Activated CD8-positive, alpha-beta memory T cell treated with anti-CD3 and anti-CD28 coated beads, Interleukin-2, amount 10 ng/mL, durations not matched to agents 7 days and 5 days (primary cell): ENCODE measurements around the gene TMEM150B. TPM values are rescaled to one million over a fixed set of nuclear protein-coding genes. Genes with fewer than 3 reads are reported as not detected.

ENCODE experiments used
- ATAC-seq: fragments of 150-1000 bp; cut with Tn5 transposase; one replicate; pipeline ENCODE4 v1.10.0; 2021; ENCODE audit warnings: moderate library complexity
- CTCF ChIA-PET: fragments of 350-600 bp; sonication (Branson Sonifier 250); formaldehyde crosslinking; loops from one replicate; lab custom pipeline; 2021; ENCODE audit warnings: antibody characterized with exemption; lab: Charles Lee
- DNase-seq: peaks from one replicate; pipeline ENCODE4 v3.0.0-alpha.2; 2020
- H3K27ac Mint-ChIP-seq: one replicate; pipeline ENCODE4 v1.8.0; 2021; ENCODE audit warnings: mild to moderate bottlenecking, mixed read lengths
- H3K27me3 Mint-ChIP-seq: one replicate; pipeline ENCODE4 v1.8.0; 2021; ENCODE audit warnings: mixed read lengths
- H3K36me3 Mint-ChIP-seq: one replicate; pipeline ENCODE4 v1.8.0; 2021; ENCODE audit warnings: mild to moderate bottlenecking, mixed read lengths
- H3K4me1 Mint-ChIP-seq: one replicate; pipeline ENCODE4 v1.8.0; 2021; ENCODE audit warnings: mixed read lengths
- H3K4me3 Mint-ChIP-seq: one replicate; pipeline ENCODE4 v1.8.0; 2021; ENCODE audit warnings: mild to moderate bottlenecking, moderate library complexity, mixed read lengths
- H3K9me3 Mint-ChIP-seq: one replicate; pipeline ENCODE4 v1.8.0; 2022; ENCODE audit warnings: low read depth, mixed read lengths
- total RNA-seq, 2 experiments: library from RNA; stranded (reverse); gene quantifications; one replicate each; pipeline ENCODE4 v1.2.3, GENCODE V29; 2021

TMEM150B gene
- total RNA-seq, 2 experiments from 2014 or later: 1.2 to 2.4 TPM

DNA sequence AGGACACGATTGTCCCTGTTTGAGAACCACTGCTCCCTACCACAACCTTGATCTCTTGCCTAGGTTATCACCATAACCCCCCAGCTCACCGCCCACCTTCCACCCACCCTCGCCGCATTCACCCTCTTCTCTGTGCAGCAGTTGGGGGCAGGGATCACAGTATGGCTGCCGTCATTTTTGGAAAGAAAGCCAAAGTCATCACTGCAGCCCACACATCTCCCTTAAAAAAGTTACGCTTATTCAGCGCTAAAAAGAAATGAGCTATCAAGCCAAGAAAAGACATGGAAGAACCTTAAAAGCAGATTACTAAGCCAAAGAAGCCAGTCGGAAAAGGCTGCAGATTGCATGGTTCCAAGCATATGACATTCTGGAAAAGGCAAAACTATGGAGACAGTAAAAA lies 55.8 kb downstream of the TMEM150B start:
- Mint-ChIP-seq H3K4me3 (no peak overlapping the region), H3K27me3 (no peaks in the 10 kb centered on the region), H3K27ac (no peak overlapping the region), H3K9me3 (peaks cover 10% of the 10 kb centered on the region), H3K36me3 (peaks cover 26% of the 10 kb centered on the region), H3K4me1 (peaks cover 19% of the 10 kb centered on the region)
- ATAC-seq (no peak), DNase-seq (no peak)
- CTCF ChIA-PET: interaction anchor here (1.2 kb wide), 1 partner anchor 149 kb away, joined by 3 read pairs; no protein-coding TSS in a partner anchor

DNA sequence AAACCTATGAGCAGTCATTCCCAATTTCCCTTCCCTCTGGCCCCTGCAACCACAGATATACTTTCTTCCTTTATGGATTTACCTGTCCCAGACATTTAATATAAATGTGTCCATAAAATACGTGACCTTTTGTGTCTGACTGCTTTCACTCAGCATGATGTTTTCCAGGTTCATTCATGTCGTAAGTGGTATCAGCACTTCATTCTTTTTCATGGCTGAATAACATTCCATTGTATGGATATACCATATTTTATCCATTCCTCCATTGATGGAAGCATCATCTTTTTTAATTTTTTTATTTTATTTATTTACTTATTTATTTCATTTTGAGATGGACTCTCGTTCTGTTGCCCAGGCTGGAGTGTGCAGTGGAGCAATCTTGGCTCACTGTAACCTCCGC lies 58.3 kb downstream of the TMEM150B start:
- CTCF ChIA-PET: no interaction called here
- Mint-ChIP-seq H3K27me3 (no peaks in the 10 kb centered on the region), H3K36me3 (peaks cover 22% of the 10 kb centered on the region), H3K9me3 (peaks cover 10% of the 10 kb centered on the region), H3K27ac (no peak overlapping the region), H3K4me1 (peaks cover 19% of the 10 kb centered on the region), H3K4me3 (no peak overlapping the region)
- DNase-seq (no peak), ATAC-seq (no peak)

DNA sequence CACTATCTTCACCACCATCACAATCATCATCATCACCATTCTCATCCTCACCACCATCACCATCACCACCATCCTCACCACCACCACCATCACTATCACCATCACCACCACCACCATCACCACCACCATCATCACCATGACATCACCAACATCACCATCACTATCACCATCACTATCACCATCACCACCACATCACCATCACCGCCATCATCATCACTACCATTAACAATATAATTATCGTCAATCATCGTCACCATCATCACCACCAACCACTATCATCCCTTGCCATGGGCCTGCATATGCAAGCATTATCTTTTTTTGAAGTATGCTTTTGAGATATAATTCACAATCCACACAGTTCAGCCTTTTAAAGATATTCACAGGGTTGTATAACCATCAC lies 58.7 kb downstream of the TMEM150B start:
- peaks cover 22% of the 10 kb centered on the region for H3K36me3 Mint-ChIP-seq
- CTCF ChIA-PET: interaction anchor here (1.6 kb wide), 1 partner anchor 35 kb away, joined by 6 read pairs; no protein-coding TSS in a partner anchor
- peak overlapping the region; percentile 2 for H3K4me3 Mint-ChIP-seq
- peaks cover 19% of the 10 kb centered on the region for H3K4me1 Mint-ChIP-seq
- ATAC-seq (no peak), DNase-seq (no peak)
- peak overlapping the region; percentile 57 for H3K27ac Mint-ChIP-seq
- H3K27me3 Mint-ChIP-seq: no peaks in the 10 kb centered on the region
- peaks cover 10% of the 10 kb centered on the region for H3K9me3 Mint-ChIP-seq

- peaks cover 22% of the 10 kb centered on the region for H3K36me3 Mint-ChIP-seq
- no peak for DNase-seq
- H3K27ac Mint-ChIP-seq: peak overlapping the region; percentile 57
- ATAC-seq: no peak
- H3K27me3 Mint-ChIP-seq: no peaks in the 10 kb centered on the region
- peaks cover 10% of the 10 kb centered on the region for H3K9me3 Mint-ChIP-seq
- H3K4me1 Mint-ChIP-seq: peaks cover 18% of the 10 kb centered on the region
- CTCF ChIA-PET: interaction anchor here (1.6 kb wide), 1 partner anchor 36 kb away, joined by 6 read pairs; no protein-coding TSS in a partner anchor
- no peak overlapping the region for H3K4me3 Mint-ChIP-seq
Measured at GRCh38 chr19:55265723-55266386, 59.3 kb downstream of the TMEM150B start.

- ATAC-seq: no peak
- peaks cover 10% of the 10 kb centered on the region for H3K9me3 Mint-ChIP-seq
Measured at GRCh38 chr19:55265173-55265572, 60.0 kb downstream of the TMEM150B start.

DNA sequence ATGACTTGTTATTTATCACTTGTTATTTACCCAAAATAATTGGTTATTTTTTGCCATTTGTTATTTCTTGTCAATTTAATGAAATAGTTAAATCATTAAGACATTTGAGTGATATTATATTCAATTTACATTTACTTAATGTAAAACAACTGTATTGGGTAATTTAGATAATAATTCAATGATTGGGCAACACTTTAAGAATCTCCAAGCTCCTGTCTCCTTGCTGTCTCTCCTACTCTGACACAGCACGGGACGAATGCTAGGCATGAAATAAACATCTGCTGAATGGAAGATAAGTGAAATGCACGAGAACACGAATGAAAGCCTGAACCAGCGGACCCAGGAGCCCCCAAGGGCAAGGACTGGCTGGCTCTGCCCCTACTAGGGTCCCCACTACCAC lies 60.6 kb downstream of the TMEM150B start:
- Mint-ChIP-seq H3K4me1 (peaks cover 13% of the 10 kb centered on the region), H3K36me3 (peaks cover 22% of the 10 kb centered on the region), H3K4me3 (no peak overlapping the region), H3K27me3 (no peaks in the 10 kb centered on the region), H3K27ac (no peak overlapping the region), H3K9me3 (peaks cover 10% of the 10 kb centered on the region)
- CTCF ChIA-PET: no interaction called here
- DNase-seq (no peak), ATAC-seq (no peak)

More at GRCh38 chr19:55265173-55265572, 60.0 kb downstream of the TMEM150B start:
- peaks cover 17% of the 10 kb centered on the region for H3K4me1 Mint-ChIP-seq
- peaks cover 22% of the 10 kb centered on the region for H3K36me3 Mint-ChIP-seq
- H3K4me3 Mint-ChIP-seq: no peak overlapping the region
- H3K27me3 Mint-ChIP-seq: no peaks in the 10 kb centered on the region
- DNase-seq: no peak
- H3K27ac Mint-ChIP-seq: no peak overlapping the region
- CTCF ChIA-PET: interaction anchor here (1.6 kb wide), 1 partner anchor 37 kb away, joined by 6 read pairs; no protein-coding TSS in a partner anchor

Other genes starting within 250 kb of the TMEM150B start
- 1 to 10 TPM; 4.5 to 9.8 TPM for gene EPS8L1, start 249.5 kb downstream of the TMEM150B start, total RNA-seq
- gene PPP1R12C, start 207.7 kb downstream of the TMEM150B start, total RNA-seq: 100 to 1,000 TPM; 134 to 144 TPM
- gene TNNT1, start 176.1 kb downstream of the TMEM150B start, total RNA-seq: 1 to 10 TPM in 1 of 2 experiments, under 1 TPM in 1; 0.41 to 1.0 TPM
- gene TNNI3, start 167.6 kb downstream of the TMEM150B start, total RNA-seq: not detected
- under 1 TPM in 1 of 2 experiments, not detected in 1; 0.35 TPM for gene DNAAF3, start 158.7 kb downstream of the TMEM150B start, total RNA-seq
- not detected for gene SYT5, start 145.1 kb downstream of the TMEM150B start, total RNA-seq
- gene PTPRH, start 115.8 kb downstream of the TMEM150B start, total RNA-seq: not detected
- gene TMEM86B, start 96.6 kb downstream of the TMEM150B start, total RNA-seq: 10 to 100 TPM; 10.4 to 16.0 TPM
- 100 to 1,000 TPM; 263 to 291 TPM for gene PPP6R1, start 66.3 kb downstream of the TMEM150B start, total RNA-seq
- 10 to 100 TPM; 35.0 to 38.2 TPM for gene HSPBP1, start 45.2 kb downstream of the TMEM150B start, total RNA-seq
- gene BRSK1, start 41.3 kb downstream of the TMEM150B start, total RNA-seq: 1 to 10 TPM; 6.9 to 9.1 TPM
- gene KMT5C, start 14.5 kb upstream of the TMEM150B start, total RNA-seq: 10 to 100 TPM; 26.4 to 35.3 TPM
- gene COX6B2, start 29.4 kb upstream of the TMEM150B start, total RNA-seq: 1 to 10 TPM in 1 of 2 experiments, under 1 TPM in 1; 0.19 to 2.0 TPM
- gene GARIN5B, start 37.9 kb upstream of the TMEM150B start, total RNA-seq: not detected
- gene IL11, start 45.1 kb upstream of the TMEM150B start, total RNA-seq: under 1 TPM; 0.50 to 0.68 TPM
- not detected for gene TMEM190, start 51.5 kb upstream of the TMEM150B start, total RNA-seq
- gene TMEM238, start 59.0 kb upstream of the TMEM150B start, total RNA-seq: 10 to 100 TPM; 14.1 to 23.0 TPM
- 1,000 to 10,000 TPM; 2,244 to 2,759 TPM for gene RPL28, start 60.6 kb upstream of the TMEM150B start, total RNA-seq
- 100 to 1,000 TPM; 311 to 421 TPM for gene UBE2S, start 82.4 kb upstream of the TMEM150B start, total RNA-seq
- not detected for gene SHISA7, start 118.0 kb upstream of the TMEM150B start, total RNA-seq
- 10 to 100 TPM; 28.2 to 35.7 TPM for gene ISOC2, start 136.3 kb upstream of the TMEM150B start, total RNA-seq
- gene C19orf85, start 139.4 kb upstream of the TMEM150B start, total RNA-seq: not detected
- 1 to 10 TPM; 8.8 to 8.9 TPM for gene ZNF628, start 151.3 kb upstream of the TMEM150B start, total RNA-seq
- 10 to 100 TPM; 14.6 to 23.2 TPM for gene NAT14, start 159.8 kb upstream of the TMEM150B start, total RNA-seq
- under 1 TPM; 0.68 to 0.79 TPM for gene SSC5D, start 163.1 kb upstream of the TMEM150B start, total RNA-seq
- gene SBK2, start 211.8 kb upstream of the TMEM150B start, total RNA-seq: not detected
- gene SBK3, start 220.2 kb upstream of the TMEM150B start, total RNA-seq: not detected